ENCODE results near the gene CACHD1.
"Not testable (repeated sequence)": the region's sequence is repeated elsewhere in the genome, so short reads cannot be mapped to it uniquely, and the experiment has no call there.

The CACHD1 gene

DNA sequence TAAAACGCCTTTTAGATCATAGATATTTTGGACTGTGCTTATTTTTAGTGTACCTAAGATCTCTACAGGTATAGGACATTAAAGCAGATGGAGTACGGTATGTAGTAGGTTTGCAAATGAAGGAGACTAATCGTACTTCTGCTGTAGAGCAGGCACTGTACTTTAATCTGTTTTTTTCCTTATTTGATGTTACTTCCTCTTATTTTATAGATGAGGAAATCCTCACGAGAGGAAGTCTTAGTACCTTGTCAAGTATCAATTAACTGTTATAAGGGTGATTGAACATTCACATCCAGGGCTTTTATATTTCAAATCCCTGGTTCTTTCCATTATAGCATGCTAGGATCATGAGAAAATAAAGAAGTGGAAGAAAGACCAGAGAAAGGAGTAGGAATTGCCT, 41.1 kb downstream of the CACHD1 start:
- H3K4me3 ChIP-seq (ENCODE audit: low read depth, low read length) = no peak overlapping the region
- TF ChIP-seq, protein P1, sequence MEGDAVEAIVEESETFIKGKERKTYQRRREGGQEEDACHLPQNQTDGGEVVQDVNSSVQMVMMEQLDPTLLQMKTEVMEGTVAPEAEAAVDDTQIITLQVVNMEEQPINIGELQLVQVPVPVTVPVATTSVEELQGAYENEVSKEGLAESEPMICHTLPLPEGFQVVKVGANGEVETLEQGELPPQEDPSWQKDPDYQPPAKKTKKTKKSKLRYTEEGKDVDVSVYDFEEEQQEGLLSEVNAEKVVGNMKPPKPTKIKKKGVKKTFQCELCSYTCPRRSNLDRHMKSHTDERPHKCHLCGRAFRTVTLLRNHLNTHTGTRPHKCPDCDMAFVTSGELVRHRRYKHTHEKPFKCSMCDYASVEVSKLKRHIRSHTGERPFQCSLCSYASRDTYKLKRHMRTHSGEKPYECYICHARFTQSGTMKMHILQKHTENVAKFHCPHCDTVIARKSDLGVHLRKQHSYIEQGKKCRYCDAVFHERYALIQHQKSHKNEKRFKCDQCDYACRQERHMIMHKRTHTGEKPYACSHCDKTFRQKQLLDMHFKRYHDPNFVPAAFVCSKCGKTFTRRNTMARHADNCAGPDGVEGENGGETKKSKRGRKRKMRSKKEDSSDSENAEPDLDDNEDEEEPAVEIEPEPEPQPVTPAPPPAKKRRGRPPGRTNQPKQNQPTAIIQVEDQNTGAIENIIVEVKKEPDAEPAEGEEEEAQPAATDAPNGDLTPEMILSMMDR (IDR thresholded peaks at IDR 0.05; ENCODE audit: low read depth, low read length, missing control alignments) = no peak
- no peak for DNase-seq (ENCODE audit: low read depth)

DNA sequence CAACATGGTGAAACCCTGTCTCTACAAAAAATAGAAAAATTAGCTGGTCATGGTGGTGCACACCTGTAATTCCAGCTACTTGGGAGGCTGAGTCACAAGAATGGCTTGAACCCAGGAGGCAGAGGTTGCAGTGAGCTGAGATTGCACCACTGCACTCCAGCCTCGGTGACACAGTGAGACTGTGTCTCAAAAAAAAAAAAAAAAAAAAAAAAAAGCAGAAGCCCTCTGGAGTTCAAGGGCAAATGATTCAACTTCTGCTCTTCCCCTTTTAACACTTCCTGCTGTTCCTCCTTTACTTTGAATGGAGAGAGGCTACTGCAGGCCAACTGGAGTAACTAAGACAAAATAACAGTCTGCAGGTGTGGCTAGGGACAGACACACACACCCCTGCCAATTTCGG, 42.3 kb downstream of the CACHD1 start:
- DNase-seq (ENCODE audit: low read depth) = not testable (repeated sequence)

DNA sequence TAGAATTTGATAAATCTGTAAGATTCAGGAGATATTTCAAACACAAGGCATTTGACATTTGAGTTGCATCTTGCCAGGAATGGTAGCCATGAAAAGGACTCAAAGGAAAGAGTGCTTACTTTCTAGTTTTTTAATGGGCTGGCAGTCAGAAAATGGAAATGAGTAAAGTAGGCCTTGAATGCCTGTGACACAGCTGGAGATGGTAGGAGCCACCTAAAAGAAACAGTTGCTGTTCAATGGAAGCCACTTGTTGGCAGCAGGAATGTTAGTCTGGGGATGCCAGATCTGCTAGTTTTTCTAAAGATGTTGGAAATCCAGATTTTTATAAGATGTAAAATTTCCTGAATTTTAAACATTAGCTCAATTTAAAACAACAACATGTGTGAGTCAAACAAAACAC, 43.6 kb downstream of the CACHD1 start:
- no peak for DNase-seq (ENCODE audit: low read depth)
- TF ChIP-seq, protein P1 (IDR thresholded peaks at IDR 0.05; ENCODE audit: low read depth, low read length, missing control alignments) = no peak
- H3K4me3 ChIP-seq (ENCODE audit: low read depth, low read length) = no peak overlapping the region

More for the DNA sequence above, 42.3 kb downstream of the CACHD1 start:
- not testable (repeated sequence) for H3K4me3 ChIP-seq (ENCODE audit: low read depth, low read length)

DNA sequence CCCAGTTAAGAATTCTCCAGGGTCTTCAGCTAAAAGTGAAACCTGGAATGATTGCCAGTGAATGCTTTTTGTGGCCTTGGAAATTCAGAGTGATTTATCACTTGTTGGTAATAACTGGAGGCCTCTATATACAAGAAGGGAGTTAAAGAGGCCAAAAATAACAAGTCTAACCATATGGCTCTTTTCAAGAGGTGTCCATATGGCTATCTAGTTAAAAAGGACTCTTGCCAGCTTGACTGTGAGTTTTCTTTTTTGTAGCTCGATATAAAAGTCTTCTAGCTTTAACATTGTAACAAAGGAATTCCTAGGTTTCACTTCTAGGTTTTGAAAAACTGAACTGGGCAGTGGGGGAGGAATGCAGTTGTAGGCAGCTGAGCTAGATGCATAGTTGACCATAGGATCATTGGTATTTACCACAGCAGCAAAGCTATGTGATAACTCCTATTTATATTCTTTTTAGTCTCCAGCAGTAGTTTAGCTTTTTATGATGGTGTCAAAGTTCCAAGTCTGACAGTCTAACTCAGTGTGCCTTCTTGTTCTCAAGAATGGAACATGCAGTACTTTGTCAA, 44.4 kb downstream of the CACHD1 start:
- DNase-seq (ENCODE audit: low read depth) = no peak
- H3K4me3 ChIP-seq (ENCODE audit: low read depth, low read length) = no peak overlapping the region
- TF ChIP-seq, protein P1 (IDR thresholded peaks at IDR 0.05; ENCODE audit: low read depth, low read length, missing control alignments) = no peak

DNA sequence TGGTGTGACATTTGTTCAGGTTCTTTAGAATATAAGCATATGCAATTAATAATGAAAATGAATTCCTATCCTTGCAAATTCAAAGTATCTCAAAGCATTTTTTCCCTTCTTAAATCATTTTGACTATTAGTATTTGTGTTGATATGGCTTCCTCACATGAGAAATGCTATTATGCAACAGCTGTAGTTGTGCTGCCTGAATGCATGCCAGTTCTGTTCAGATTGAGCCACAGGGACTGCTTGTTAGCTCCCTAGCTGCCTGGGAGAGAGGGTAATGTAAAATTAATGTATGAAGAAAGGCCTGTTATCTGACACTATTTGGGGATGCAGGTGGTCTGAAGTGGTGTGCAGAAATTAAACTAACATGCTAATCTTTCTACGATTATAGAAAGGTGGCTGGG, 45.5 kb downstream of the CACHD1 start:
- TF ChIP-seq, protein P1 (IDR thresholded peaks at IDR 0.05; ENCODE audit: low read depth, low read length, missing control alignments) = no peak
- H3K4me3 ChIP-seq (ENCODE audit: low read depth, low read length) = no peak overlapping the region
- no peak for DNase-seq (ENCODE audit: low read depth)

DNA sequence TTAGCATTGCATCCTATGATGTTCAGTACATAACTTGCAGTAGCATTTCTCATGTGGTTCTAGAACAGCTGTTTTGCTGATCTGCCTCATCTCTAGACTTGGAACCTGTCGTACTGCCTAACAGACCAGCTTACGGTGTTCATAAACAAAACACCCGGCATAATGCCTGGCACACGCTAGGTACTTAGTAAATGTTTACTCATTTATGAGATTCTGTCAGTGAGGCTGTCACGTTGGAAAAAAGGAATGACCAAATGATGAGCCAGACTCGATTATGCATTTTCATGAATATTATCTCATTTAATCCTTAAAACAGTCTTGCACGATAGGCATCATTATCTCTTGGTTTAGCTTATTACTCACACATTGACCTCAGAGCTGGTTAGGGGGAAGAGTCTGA, 46.4 kb downstream of the CACHD1 start:
- TF ChIP-seq, protein P1 (IDR thresholded peaks at IDR 0.05; ENCODE audit: low read depth, low read length, missing control alignments) = no peak
- H3K4me3 ChIP-seq (ENCODE audit: low read depth, low read length) = no peak overlapping the region
- DNase-seq (ENCODE audit: low read depth) = no peak

DNA sequence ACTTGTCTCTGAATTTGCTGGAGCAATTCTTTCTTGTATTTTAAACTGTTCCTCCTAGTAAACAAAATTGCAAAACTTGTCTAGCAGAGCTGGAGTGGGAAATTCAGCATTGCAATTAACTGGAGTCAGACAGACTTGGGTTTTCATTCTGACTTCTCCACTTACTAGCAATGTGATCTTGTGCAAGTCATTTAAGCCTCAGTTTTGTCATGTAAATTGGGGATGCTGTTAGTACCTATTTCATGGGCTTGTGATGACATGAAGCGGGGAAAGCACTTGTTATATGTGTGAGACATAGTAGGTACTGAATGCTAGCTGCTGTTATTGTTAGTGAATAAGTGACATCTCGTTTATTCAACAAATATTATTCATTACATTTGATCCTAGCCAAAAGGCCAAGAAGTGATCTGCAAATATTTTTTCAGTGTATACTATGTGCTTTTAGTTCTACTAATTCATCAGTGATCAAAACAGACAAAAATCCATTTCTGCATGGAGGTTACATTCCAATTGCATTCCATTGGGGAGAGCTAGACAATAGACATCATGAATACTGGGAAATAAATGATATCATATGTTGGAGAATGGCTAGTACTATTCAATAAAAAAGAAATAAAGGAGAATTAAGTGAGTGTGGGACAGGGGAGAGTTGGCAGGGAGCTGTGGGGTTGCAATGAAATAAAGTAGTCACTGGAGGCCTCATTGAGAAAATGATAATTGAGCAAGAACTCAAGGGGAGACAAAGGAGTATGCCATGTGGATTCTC, 47.1 kb downstream of the CACHD1 start:
- DNase-seq (ENCODE audit: low read depth) = no peak
- TF ChIP-seq, protein P1 (IDR thresholded peaks at IDR 0.05; ENCODE audit: low read depth, low read length, missing control alignments) = no peak
- H3K4me3 ChIP-seq (ENCODE audit: low read depth, low read length) = no peak overlapping the region

Data from GM12864 (cell line).